Suppressor macrophage treated with lipopolysaccharide for 1 hour (primary cell): Measurements from ENCODE around the gene NXN.
"Not testable (repeated sequence)": the region's sequence is repeated elsewhere in the genome, so short reads cannot be mapped to it uniquely, and the experiment has no call there.

ENCODE experiments used
- DNase-seq, 3 donors: peaks; one replicate each; pipeline ENCODE4 v3.0.0-alpha.2; 2020 to 2022

Gene NXN

GRCh38 chr17:915538-916201 lies 63.9 kb downstream of the NXN start:
- peak; percentile 38 to 95 (median 94) for DNase-seq

GRCh38 chr17:914561-914960 lies 65.0 kb downstream of the NXN start:
- DNase-seq, result peak; percentile 25 to 54 (median 38)

GRCh38 chr17:913207-913606 lies 66.4 kb downstream of the NXN start:
- DNase-seq, result peak; percentile 27 to 59 (median 27)

- DNase-seq, result peak in 1 of 3 donors; percentile 15
Observed at GRCh38 chr17:909642-910323, 69.8 kb downstream of the NXN start.

- no peak for DNase-seq
Observed at GRCh38 chr17:907725-908124, 71.9 kb downstream of the NXN start.

- not testable (repeated sequence) for DNase-seq
Observed at GRCh38 chr17:905708-906107, 73.9 kb downstream of the NXN start.

GRCh38 chr17:903691-904481 lies 75.7 kb downstream of the NXN start:
- no peak for DNase-seq

GRCh38 chr17:902463-902862 lies 77.1 kb downstream of the NXN start:
- DNase-seq, result no peak

- DNase-seq, result no peak
Observed at GRCh38 chr17:901964-902363, 77.6 kb downstream of the NXN start.

- DNase-seq, result no peak
Observed at GRCh38 chr17:901191-901950, 78.2 kb downstream of the NXN start.

GRCh38 chr17:900336-900934 lies 79.1 kb downstream of the NXN start:
- DNase-seq, result no peak

GRCh38 chr17:897970-898619 lies 81.5 kb downstream of the NXN start:
- DNase-seq, result no peak

- peak; percentile 37 to 39 (median 39) for DNase-seq
Observed at GRCh38 chr17:896953-897661, 82.5 kb downstream of the NXN start.

- DNase-seq, result no peak
Observed at GRCh38 chr17:896454-896853, 83.1 kb downstream of the NXN start.

- DNase-seq, result no peak
Observed at GRCh38 chr17:892958-893357, 86.6 kb downstream of the NXN start.

- DNase-seq, result no peak
Observed at GRCh38 chr17:888998-889441, 90.6 kb downstream of the NXN start.

GRCh38 chr17:887551-888209 lies 91.9 kb downstream of the NXN start:
- DNase-seq, result no peak

GRCh38 chr17:885971-886571 lies 93.5 kb downstream of the NXN start:
- DNase-seq, result no peak

GRCh38 chr17:883586-883962 lies 96.0 kb downstream of the NXN start:
- no peak for DNase-seq

- no peak for DNase-seq
Observed at GRCh38 chr17:882827-883585, 96.6 kb downstream of the NXN start.
